ENCODE data around the gene RPL14.
"Not testable (repeated sequence)": the region's sequence is repeated elsewhere in the genome, so short reads cannot be mapped to it uniquely, and the experiment has no call there.

RPL14 gene

DNA sequence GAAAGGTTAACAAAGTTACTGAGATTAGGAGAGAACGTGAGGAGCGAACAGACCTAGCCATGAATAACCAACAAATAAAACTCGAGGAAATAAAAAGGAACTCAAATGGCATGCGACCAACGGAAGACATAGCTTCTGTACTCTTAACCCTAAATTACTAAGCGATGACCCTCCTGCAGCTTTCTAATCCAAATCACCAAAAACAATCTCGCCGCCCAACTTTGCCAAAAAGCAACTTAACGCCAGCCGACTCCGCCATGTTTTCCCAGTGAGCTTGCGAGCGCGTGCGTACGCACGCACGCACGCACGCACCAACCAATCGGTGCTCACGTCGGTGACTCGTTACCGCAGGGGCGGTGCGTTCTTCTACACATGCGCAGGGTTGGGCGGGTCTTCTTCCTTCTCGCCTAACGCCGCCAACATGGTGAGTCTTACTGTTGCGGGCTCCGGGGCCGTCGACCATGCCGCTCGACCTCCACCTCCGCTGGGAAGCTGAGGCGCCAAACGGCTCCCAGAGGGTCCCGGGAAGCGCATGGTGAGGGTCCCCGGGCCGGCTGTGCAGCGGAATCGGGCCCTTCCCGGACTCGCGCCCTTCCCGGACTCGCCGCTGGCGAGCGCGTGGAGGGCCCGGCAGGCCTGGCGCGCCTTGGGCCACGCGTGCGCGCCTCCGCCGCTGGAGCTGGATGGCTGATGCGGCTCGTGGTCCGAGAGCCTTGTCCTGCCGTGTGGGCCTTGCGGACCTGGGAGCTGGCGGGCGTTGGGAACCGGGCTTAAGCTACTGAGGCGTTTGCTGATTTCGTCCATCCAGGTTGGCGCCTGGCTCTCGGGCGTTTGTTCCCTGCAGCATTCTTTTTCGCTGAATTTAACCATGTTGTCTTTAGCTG is at the start of gene RPL14:
Gene RPL14 (plus strand): TSS at position 400 of the 884 bp plus-strand sequence. CDS start 133 bp downstream, at position 533.
- DNase-seq (ENCODE audit: low spot score): peak; percentile 97

DNA sequence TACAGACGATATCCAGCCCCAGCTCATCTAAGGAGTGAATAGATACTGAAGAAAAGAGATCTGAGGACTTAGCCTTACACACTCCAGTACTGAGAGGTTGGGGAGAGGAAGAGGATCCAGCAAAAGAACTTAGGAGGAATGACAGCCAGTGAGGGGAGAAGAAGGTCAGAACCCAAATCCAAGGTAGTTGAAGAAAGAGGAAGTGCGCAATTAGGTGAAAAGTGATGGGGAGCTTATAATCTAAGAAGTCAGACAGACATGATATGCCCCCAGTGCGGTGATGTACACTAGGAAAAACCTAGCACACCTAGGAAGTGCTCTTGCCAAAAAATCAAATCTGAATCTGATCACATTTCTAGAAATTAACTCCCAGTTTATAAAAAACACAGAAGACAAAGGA is 49.5 kb upstream of the RPL14 start:
- no peak for DNase-seq (ENCODE audit: low spot score)

DNA sequence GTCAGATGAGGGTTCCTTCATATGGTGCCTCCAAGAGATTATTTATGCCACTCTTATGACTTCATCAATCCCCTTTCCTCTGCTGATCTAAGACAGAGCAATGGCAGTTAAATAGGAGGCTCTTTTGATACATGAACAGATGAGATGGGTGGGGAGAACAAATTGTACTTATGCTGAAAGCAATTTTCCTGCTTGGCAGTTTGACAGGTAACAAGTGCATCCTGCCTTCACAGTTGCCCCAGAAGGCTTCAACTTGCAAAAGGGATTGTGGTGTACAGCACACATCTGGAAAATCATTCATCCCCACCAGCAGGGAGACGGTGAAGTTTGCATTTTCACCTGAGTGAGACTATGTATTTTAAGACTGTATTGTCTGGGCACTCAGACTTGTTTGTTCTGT is 42.9 kb upstream of the RPL14 start:
- no peak for DNase-seq (ENCODE audit: low spot score)

DNA sequence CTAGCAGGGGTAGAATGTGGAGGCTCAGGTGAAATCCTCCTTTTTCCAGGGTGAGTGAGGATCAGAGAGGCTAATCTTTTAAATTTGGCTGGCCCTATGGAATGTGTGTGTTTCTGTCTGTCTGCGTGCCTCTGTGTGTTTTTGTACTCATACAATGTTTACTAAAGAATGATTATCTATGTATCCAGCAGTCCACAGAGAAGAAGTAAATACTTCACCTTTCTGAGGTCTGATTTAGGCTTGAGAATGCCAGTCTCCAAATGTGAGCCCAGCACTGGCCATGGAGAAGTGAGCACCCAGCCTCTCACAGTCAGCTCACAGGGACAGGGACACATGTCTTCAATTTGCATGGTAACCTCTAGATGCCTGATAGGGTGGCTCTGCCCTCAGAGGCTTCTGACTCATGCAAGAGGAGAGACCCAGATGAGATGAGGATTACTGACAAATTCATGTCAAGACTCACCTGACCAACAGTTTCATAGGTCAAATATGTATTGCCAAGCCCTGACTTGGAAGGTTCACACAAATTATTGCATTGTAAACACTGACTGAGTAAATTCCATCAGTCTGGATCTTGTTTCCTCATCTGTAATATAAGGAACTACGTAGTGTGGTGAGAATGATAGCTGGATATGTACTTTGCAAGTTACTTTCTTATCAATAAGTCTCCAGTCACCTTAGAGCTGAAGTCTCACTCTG is 39.1 kb upstream of the RPL14 start:
- DNase-seq (ENCODE audit: low spot score): no peak

DNA sequence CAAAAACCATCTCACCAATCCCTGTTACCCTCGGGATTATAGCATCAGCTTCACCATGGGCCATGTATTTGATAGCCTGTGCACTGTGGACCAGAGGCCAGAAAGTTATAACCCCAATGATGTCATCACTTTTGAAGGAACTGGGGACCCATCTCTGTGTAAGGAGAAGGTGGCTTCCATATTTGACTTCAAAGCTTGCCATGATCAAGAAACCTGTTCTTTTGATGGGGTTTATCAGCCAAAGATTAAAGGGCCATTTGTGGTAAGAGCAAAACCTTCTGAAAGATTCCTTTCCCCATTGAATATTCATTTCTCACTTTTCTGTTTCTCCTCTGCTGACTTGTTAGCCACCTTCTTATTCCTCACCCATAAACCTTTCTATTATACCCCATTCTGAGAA is 34.3 kb upstream of the RPL14 start:
- DNase-seq (ENCODE audit: low spot score): no peak

DNA sequence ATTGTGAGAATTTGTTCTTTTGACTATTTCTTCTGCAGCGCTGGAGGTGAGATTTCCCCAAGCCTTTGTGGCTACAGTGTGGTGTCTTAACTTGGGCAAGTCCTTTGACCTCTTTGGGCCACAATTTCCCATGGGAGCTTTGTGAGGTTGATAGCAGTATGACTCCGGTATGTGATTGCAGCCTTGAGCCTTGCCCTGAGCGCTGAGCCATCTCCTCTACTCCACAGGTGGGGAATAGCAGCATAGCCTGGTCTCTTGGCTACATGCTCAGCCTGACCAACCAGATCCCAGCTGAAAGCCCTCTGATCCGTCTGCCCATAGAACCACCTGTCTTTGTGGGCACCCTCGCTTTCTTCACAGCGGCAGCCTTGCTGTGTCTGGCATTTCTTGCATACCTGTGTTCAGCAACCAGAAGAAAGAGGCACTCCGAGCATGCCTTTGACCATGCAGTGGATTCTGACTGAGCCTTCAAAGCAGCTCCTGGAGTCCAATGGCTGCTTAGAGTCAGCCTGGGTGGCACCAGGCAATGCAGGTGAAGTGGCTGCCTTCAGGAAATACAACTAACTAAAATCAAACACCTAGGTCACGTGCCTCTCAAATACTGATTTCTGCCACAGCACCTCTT is 30.0 kb upstream of the RPL14 start:
- DNase-seq (ENCODE audit: low spot score): no peak

DNA sequence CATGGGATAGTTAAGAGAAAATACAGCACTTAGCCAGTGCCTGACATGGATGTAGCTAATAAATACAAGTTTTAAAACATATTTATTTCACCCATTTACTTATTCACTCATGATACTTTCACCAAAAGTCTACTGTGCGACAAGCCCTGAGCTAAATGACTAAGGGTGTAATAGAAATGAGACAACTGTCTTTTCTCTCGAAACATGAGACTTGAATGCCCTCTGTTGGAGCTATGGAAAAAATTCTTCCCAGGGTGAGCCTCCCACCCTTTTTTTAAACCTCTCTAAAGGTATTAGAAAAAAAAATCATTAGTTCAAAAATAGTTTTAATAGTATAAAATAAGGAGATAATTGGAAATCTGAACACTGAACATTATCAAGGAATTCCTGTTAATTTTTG is 24.3 kb upstream of the RPL14 start:
- DNase-seq (ENCODE audit: low spot score): peak; percentile 28

DNA sequence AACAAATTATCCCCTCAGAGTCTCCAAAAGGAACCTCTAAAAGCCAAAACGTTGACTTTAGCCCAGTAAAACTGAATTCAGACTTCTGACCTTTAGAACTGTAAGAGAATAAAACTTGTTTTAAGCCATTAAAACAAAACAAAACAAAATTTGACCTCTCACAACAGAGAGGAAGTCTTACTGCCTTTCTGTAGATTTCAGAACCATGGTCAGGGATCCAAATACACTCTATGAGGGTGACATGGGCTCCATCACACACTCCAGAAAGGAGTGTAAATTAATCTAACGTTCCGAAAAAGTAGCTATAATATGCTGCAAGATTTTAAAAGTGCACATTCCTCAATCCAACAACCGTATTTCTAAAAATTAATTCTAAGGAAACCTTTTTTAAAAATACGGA is 19.2 kb upstream of the RPL14 start:
- no peak for DNase-seq (ENCODE audit: low spot score)

DNA sequence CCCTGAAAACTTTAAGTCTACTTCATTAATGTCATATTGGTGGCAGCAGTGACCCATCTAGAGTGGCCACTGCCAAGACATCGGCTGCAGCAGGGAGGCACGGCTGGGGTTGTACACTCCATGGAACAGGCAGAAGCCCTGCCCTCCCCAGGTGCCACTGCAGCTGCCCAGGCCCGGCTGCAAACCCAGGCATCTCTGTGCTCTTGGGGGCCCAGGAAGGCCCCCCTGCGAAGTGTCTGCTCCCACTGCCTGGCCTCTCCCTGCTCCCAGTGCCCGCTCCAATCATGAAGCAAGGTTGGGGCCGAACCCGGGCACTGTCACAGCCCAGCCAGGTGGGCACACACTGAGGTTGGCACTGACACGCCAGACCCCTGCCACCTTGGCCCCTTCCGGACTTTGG is 12.1 kb upstream of the RPL14 start:
- no peak for DNase-seq (ENCODE audit: low spot score)

DNA sequence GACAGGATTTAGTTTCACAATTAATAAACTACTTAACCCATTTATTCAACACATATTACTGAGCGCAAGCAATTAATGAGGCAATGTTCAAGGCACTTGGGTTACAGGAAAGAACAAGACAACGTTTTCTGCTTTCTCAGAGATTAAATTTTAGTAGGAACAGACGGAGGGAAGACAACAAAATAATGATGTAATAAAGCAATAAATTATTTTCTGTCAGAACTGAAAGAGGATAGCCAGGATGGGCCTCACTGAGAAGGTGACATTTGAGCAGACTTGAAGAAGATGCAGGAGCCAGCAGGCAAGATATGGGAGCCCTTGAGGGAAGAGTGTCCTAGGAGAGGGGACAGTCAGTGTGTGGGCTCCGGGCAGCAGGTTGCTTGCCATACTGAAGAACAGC is 11.3 kb upstream of the RPL14 start:
- DNase-seq (ENCODE audit: low spot score): no peak

DNA sequence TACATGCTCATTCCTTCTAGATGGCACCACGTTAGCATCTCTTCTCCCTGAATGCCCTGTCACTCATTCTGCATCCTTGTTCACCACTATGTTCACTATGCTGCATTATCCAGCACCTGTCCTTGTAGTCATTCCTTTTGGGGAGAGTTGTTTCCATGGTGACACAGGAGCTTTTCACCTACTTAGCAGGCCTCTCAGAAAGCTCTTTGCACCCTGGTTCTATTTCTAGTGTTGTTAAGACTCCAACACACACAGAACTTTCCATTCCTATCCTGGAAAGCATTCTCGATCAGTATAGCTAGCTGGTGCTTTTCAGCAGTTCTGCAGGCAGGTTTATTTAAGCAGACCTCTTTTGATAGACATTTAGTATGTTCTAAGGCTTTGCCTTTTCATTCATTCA is 6.7 kb upstream of the RPL14 start:
- DNase-seq (ENCODE audit: low spot score): no peak

DNA sequence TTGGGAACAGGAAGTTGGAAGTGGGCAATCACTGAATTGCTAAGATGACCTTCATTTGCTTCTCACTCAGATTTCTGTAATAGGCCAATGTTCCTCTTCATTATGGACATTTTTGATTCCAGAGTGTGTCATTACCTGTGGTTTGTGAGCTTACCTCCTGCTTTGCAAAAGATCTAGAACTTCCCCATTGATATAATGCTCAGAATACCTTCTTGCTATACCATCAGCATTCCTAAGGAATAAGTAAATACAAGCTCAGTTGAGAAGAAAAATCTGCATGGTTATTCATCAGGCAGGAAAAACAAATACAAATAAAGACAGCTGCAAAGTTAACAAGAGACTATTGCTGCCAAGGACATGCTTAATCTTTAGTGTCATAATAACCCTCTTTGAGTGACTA is 5.6 kb upstream of the RPL14 start:
- no peak for DNase-seq (ENCODE audit: low spot score)

DNA sequence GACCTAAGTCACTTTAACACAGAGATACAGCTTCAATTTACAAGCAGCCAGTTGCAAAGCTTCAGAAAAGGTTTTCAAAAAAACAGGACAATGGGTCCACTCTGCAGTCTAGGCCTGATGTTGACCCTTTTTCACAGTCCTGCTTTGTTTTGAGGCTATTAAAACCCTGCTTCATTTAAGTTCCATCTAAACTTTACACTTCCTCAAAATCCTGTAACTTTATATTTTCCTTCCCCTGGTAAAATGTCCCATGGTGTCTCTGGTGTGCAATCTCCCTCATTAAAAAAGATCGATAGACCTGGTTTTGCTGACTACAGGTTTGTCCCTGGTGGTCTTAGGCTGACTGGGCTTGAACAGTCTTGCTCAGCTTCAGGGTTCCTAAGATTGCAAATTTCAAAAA is 5.1 kb upstream of the RPL14 start:
- DNase-seq (ENCODE audit: low spot score): no peak

DNA sequence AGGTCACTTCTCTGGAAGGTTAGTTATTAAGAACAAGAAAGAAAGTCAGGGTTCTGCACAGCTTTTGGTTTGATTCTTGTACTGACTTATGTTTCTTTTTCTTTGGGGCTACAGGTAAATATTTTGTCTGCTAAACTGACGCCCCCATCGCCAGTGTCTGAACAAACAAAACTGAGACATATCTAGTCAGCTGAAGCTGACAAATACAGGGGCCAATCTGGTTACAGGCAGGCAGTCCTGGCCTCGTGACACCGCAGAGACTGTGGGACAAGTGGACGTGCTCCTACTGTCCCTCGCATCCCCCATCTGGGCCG is 4.6 kb upstream of the RPL14 start:
- DNase-seq (ENCODE audit: low spot score): no peak

DNA sequence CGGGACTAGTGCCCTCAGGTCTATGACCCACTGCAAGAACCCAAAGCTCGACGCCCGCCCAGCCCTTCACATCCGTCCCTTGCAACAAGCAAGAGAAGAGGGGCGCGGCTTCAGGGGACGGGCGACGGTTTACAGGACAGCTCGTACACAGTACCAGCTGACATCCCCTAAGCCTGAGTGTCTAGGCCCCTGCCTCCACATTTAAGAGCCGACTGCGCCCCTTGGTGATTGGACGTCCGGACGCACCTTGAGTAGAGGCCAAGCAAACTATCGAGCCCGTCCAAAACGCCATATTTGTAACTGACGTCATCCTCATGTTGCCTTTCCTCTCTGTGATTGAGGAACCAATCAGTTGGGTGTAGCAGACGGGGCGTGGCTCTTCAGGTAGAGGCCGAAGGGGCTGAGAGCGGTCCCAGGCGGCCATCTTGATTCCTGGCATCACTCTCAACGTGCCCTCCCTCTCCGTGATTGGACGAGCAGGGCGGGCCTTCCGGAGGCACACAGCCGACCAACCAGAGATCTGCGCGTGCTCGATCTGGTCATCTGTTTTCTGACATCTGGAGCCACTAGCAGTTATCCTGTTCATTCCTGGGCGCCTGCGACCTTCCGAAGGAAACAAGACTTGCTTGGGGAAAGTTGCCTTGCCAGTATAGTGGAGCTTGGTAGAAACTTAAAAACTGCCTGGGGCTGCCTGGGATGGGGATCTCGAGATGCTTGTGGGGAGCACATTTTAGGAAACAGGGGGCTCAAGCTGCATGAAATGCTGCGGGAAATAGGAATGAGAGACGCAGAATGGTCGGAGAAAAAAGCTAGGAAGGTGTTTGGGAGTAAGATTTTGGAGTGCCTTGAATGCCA is 4.0 kb upstream of the RPL14 start:
- DNase-seq (ENCODE audit: low spot score): peak; percentile 99

DNA sequence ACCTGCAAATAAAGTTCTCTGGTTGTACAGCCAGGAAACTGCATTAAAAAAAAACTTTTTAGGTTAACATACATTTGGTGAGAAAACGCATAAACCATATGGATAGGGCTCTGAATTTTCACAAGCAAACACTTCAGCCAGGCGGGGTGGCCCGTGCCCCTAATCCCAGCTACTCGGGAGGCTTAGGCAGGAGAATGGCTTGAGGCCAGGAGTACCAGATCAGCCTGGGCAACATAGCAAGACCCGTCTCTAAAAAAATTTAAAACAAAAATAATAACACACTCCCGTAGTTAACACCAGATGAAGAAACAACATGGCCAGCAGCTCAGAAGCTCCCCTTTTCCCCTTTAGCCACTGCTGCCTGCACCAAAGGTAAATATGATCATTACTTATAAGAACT is 3.2 kb upstream of the RPL14 start:
- no peak for DNase-seq (ENCODE audit: low spot score)

DNA sequence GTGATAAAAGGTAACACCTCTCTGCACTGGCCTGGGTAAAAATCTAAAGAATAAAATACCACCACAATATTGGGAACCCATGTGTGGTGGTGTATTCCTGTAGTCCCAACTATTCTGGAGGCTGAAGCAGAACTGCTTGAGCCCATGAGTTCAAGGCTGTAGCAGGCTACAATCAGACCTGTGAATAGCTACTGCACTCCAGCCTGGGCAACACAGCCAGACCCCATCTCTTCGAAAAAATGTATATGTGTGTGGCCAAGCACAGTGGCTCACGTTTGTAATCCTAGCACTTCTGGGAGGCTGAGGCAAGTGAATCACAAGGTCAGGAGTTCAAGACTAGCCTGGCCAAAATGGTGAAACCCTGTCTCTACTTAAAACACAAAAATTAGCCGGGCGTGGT is 1.8 kb upstream of the RPL14 start:
- DNase-seq (ENCODE audit: low spot score): no peak

DNA sequence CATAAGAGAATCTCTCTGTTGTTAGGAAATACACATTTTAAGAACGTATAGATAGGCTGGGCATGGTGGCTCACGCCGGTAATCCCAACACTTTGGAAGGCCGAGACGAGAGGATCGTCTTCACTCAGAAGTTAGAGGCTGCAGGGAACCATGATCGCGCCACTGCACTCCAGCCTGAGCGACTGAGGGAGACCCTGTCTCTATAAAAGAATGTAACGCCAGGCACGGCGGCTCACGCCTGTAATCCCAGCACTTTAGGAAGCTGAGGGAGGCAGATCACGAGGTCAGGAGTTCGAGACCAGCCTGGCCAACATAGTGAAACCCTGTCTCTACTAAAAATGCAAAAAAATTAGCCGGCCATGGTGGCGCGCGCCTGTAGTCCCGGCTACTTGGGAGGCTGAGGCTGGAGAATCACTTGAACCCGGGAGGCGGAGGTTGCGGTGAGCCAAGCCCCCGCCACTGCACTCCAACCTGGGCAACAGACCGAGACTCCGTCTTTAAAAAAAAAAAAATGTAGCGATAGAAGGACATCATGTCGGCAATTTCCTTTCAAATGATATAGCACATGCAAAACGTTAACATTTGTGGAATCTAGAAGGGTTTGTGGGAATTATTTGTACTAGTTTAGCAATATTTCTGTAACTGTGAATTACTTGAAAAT is 730 bp upstream of the RPL14 start:
- DNase-seq (ENCODE audit: low spot score): no peak

DNA sequence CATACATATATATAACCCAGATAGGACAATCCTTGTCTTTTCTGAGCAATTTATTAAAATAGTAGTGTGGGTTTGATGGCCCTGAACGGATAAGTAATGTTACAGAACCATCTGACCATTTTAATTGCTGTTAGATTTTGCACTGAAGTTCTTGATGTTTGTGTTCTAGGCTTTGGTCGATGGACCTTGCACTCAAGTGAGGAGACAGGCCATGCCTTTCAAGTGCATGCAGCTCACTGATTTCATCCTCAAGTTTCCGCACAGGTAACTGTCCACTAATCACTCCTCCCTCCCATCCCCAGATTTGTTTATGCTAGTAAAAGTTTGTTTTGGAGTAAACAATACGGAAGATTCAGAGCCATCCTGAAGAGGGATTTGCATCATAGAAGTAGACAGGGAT is 1.3 kb downstream of the RPL14 start:
- no peak for DNase-seq (ENCODE audit: low spot score)

DNA sequence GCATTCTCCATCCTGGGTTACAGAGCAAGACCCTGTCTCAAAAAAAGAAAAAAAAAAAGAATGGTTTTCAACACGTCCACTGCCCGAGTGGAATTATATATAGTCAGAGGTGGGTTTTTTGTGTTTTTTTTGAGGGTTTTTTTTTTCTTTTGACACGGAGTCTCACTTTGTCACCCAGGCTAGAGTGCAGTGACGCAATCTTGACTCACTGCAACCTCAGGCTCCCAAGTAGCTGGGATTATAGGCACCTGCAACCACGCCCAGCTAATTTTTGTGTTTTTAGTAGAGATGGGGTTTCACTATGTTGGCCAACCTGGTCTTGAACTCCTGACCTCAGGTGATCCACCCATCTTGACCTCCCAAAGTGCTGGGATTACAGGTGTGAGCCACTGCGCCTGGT is 3.3 kb downstream of the RPL14 start:
- DNase-seq (ENCODE audit: low spot score): peak; percentile 49

DNA sequence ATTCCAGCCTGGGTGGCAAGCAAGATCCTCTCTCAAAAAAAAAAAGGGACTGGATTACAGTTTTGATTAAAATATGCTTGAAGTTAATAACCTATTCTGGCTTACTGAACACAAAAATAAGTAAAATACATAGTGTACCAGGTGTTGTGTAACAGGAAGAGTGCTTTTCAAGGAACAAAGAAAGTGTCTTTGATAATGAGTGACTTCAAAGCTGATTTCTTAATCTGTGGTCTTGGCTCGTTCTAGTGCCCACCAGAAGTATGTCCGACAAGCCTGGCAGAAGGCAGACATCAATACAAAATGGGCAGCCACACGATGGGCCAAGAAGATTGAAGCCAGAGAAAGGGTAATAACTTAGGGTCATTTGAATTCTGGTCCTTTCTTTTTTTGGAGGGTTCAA is 4.0 kb downstream of the RPL14 start:
- no peak for DNase-seq (ENCODE audit: low spot score)

DNA sequence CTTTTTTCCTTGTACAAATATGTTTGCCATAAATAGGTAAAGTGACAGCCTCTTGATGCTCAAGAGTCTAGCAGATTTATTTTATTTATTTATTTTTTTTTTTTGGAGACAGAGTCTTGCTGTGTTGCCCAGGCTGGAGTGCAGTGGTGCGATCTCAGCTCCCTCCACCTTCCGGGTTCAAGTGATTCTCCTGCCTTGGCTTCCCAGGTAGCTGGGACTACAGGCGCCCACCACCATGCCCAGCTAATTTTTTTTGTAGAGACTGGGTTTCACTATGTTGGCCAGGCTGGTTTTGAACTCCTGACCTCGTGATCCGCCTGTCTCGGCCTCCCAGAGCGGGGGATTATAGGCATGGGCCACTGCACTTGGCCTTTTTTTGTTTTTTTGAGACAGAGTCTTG is 5.7 kb downstream of the RPL14 start:
- not testable (repeated sequence) for DNase-seq (ENCODE audit: low spot score)

Data from RKO (cell line).